Measurements from ENCODE around the gene SETMAR. TPM values are rescaled to one million over a fixed set of nuclear protein-coding genes. Genes with fewer than 3 reads are reported as not detected.

Gene SETMAR
- total and polyA plus RNA-seq, 2 donors (not counting 1 experiment from before 2014, with no cell fraction given): 13.9 to 14.7 TPM

- TF ChIP-seq CTCF (conservative IDR thresholded peaks at IDR 0.05 in 1 of 2, IDR thresholded peaks at IDR 0.05 in 1 of 2; ENCODE audit: low read depth in 1 of 2, low read length in 2 of 2) (no peak), EZH2 (IDR thresholded peaks at IDR 0.05; ENCODE audit: low read length, missing control alignments) (no peak)
- no peaks in the 10 kb centered on the region for H3K36me3 ChIP-seq (ENCODE audit: control insufficient read depth, insufficient read depth, low read length)
These were observed 21.2 kb upstream of the SETMAR start for GRCh38 chr3:4281991-4282390.

GRCh38 chr3:4284865-4285264 is 18.3 kb upstream of the SETMAR start:
- no peak overlapping the region for H3K4me2 ChIP-seq (ENCODE audit: extremely low read depth, insufficient read depth, low read length)
- no peak overlapping the region for H3K9ac ChIP-seq (ENCODE audit: insufficient read depth, low read length)
- H3K36me3 ChIP-seq (ENCODE audit: control insufficient read depth, insufficient read depth, low read length): no peaks in the 10 kb centered on the region
- H3K4me1 ChIP-seq (ENCODE audit: control insufficient read depth, extremely low read depth, insufficient read depth, low read length): no peaks in the 10 kb centered on the region
- H3K27me3 ChIP-seq (ENCODE audit: control insufficient read depth, insufficient read depth, low read length): no peaks in the 10 kb centered on the region
- H3K79me2 ChIP-seq (ENCODE audit: control insufficient read depth, insufficient read depth, low read length): no peaks in the 10 kb centered on the region
- H3K9me3 ChIP-seq (ENCODE audit: control insufficient read depth, insufficient read depth, low read depth, low read length): no peaks in the 10 kb centered on the region
- H3K27ac ChIP-seq (ENCODE audit: insufficient read depth, low read length): no peak overlapping the region
- peak in 1 of 2 donors; percentile 3 for DNase-seq (ENCODE audit: low read depth in 2 of 2)
- H2AFZ ChIP-seq (ENCODE audit: low read length): no peak overlapping the region
- TF ChIP-seq CTCF (conservative IDR thresholded peaks at IDR 0.05 in 1 of 2, IDR thresholded peaks at IDR 0.05 in 1 of 2; ENCODE audit: low read depth in 1 of 2, low read length in 2 of 2) (no peak), EZH2 (IDR thresholded peaks at IDR 0.05; ENCODE audit: low read length, missing control alignments) (no peak)
- no peaks in the 10 kb centered on the region for H4K20me1 ChIP-seq (ENCODE audit: control insufficient read depth, extremely low read depth, insufficient read depth, low read length)
- no peak overlapping the region for H3K4me3 ChIP-seq (replicated peaks in 1 of 4; ENCODE audit: control extremely low read depth in 1 of 4, insufficient read depth in 1 of 4, low read depth in 3 of 4, low read length in 4 of 4)

More at GRCh38 chr3:4281991-4282390, 21.2 kb upstream of the SETMAR start:
- H2AFZ ChIP-seq (ENCODE audit: low read length): no peak overlapping the region
- H3K27ac ChIP-seq (ENCODE audit: insufficient read depth, low read length): no peak overlapping the region
- no peaks in the 10 kb centered on the region for H3K9me3 ChIP-seq (ENCODE audit: control insufficient read depth, insufficient read depth, low read depth, low read length)
- DNase-seq (ENCODE audit: low read depth in 2 of 2): no peak
- H3K4me3 ChIP-seq (replicated peaks in 1 of 4; ENCODE audit: control extremely low read depth in 1 of 4, insufficient read depth in 1 of 4, low read depth in 3 of 4, low read length in 4 of 4): no peak overlapping the region
- H3K79me2 ChIP-seq (ENCODE audit: control insufficient read depth, insufficient read depth, low read length): no peaks in the 10 kb centered on the region
- no peaks in the 10 kb centered on the region for H3K27me3 ChIP-seq (ENCODE audit: control insufficient read depth, insufficient read depth, low read length)
- H3K4me2 ChIP-seq (ENCODE audit: extremely low read depth, insufficient read depth, low read length): no peak overlapping the region
- H3K4me1 ChIP-seq (ENCODE audit: control insufficient read depth, extremely low read depth, insufficient read depth, low read length): no peaks in the 10 kb centered on the region
- no peaks in the 10 kb centered on the region for H4K20me1 ChIP-seq (ENCODE audit: control insufficient read depth, extremely low read depth, insufficient read depth, low read length)
- H3K9ac ChIP-seq (ENCODE audit: insufficient read depth, low read length): no peak overlapping the region

- no peak for DNase-seq (ENCODE audit: low read depth in 2 of 2)
- Histone ChIP-seq H3K27ac (ENCODE audit: insufficient read depth, low read length) (no peak overlapping the region), H3K27me3 (ENCODE audit: control insufficient read depth, insufficient read depth, low read length) (no peaks in the 10 kb centered on the region), H3K4me3 (replicated peaks in 1 of 4; ENCODE audit: control extremely low read depth in 1 of 4, insufficient read depth in 1 of 4, low read depth in 3 of 4, low read length in 4 of 4) (no peak overlapping the region), H4K20me1 (ENCODE audit: control insufficient read depth, extremely low read depth, insufficient read depth, low read length) (no peaks in the 10 kb centered on the region), H3K4me2 (ENCODE audit: extremely low read depth, insufficient read depth, low read length) (no peak overlapping the region), H3K9ac (ENCODE audit: insufficient read depth, low read length) (no peak overlapping the region), H3K36me3 (ENCODE audit: control insufficient read depth, insufficient read depth, low read length) (no peaks in the 10 kb centered on the region), H3K9me3 (ENCODE audit: control insufficient read depth, insufficient read depth, low read depth, low read length) (no peaks in the 10 kb centered on the region), H3K79me2 (ENCODE audit: control insufficient read depth, insufficient read depth, low read length) (no peaks in the 10 kb centered on the region), H3K4me1 (ENCODE audit: control insufficient read depth, extremely low read depth, insufficient read depth, low read length) (no peaks in the 10 kb centered on the region), H2AFZ (ENCODE audit: low read length) (no peak overlapping the region)
- no peak for TF ChIP-seq CTCF (conservative IDR thresholded peaks at IDR 0.05 in 1 of 2, IDR thresholded peaks at IDR 0.05 in 1 of 2; ENCODE audit: low read depth in 1 of 2, low read length in 2 of 2)
These were observed 14.1 kb upstream of the SETMAR start for GRCh38 chr3:4289044-4289443.

All from fibroblast of lung (primary cell).